ENCODE results near the gene LYPD6. TPM values are rescaled to one million over a fixed set of nuclear protein-coding genes. Genes with fewer than 3 reads are reported as not detected.

The LYPD6 gene
- total and polyA plus RNA-seq, 9 of the 15 experiments (the other 6 are each of a cell fraction or from before 2014, with no cell fraction given), result not detected

GRCh38 chr2:149346272-149346671 is 15.9 kb downstream of the LYPD6 start (continued):
- no peak for TF ChIP-seq DIDO1 (tag; IDR thresholded peaks at IDR 0.05; ENCODE audit: low read depth)
- TF ChIP-seq BRCA1 (IDR thresholded peaks at IDR 0.05), result no peak
- no peak for TF ChIP-seq BRCA1 (CRISPR knock-in tag; IDR thresholded peaks at IDR 0.05)
- TF ChIP-seq CREB1 (IDR thresholded peaks at IDR 0.05), result no peak
- no peak for TF ChIP-seq CREB1 (CRISPR knock-in tag; IDR thresholded peaks at IDR 0.05)
- TF ChIP-seq DDX20 (tag; IDR thresholded peaks at IDR 0.05; ENCODE audit: low read depth), result no peak
- no peak for TF ChIP-seq HSF4 (CRISPR knock-in tag; IDR thresholded peaks at IDR 0.05; ENCODE audit: borderline replicate concordance)
- TF ChIP-seq MGA (IDR thresholded peaks at IDR 0.05), result no peak
- TF ChIP-seq BRF1 (IDR thresholded peaks at IDR 0.05; ENCODE audit: borderline replicate concordance, extremely low read depth, insufficient read length), result no peak
- TF ChIP-seq ZBTB2 (IDR thresholded peaks at IDR 0.05), result no peak
- TF ChIP-seq SIN3A (IDR thresholded peaks at IDR 0.05; ENCODE audit: borderline replicate concordance in 2 of 2, control insufficient read depth in 1 of 2, low read depth in 2 of 2, low read length in 2 of 2), result no peak
